Suppressor macrophage treated with lipopolysaccharide for 1 hour (primary cell): ENCODE data around the gene LARGE1.
"Not testable (repeated sequence)": the region's sequence is repeated elsewhere in the genome, so short reads cannot be mapped to it uniquely, and the experiment has no call there.

ENCODE experiments used
- DNase-seq, 3 donors: peaks; one replicate each; pipeline ENCODE4 v3.0.0-alpha.2; 2020 to 2022

LARGE1 gene

DNA sequence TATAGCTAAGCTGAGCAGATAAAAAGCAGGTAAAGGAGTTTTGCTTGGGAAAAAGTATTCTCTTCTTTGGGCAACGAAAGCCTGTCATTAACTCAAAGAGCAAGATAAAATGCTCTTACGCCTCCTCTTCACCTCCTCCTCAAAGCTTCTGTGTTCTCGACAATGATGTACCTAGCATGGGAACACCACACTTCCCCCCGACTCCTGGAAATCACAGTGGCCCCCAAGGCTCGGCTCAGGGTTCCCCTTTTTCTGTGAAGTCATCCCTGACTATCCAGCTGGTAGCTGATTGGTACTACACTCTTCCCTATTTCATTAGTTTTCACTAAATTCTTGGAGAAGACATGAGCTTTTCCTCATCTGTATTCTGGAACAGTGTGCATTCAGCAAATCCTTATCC is 336.1 kb downstream of the LARGE1 start:
- DNase-seq: no peak

DNA sequence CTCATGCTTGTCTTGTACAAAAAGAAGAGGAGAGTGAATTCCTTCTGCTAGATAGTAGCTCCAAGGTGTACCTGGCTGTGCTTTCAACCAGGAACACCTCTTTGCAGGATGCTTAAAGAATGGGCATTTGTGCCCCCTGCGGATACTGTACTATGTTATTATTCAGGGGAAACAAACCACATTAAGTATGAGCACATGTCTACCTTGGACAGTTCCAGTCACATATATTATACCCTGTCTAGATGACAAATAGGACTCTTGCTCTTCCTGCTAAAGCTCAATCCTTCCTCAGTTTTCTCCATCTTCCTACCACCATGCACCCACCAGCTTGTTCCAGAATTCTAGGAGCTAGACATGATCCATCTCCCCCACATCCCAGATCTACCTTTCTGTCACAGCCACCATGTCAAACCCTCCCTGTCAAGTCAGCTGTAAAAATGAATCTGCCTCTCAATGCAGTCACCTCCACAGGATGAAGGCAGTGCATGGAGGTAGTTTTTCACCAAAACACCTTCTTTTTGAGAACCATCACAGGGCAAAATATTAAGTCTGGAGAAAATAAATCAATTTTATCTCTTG is 337.4 kb downstream of the LARGE1 start:
- DNase-seq: no peak

DNA sequence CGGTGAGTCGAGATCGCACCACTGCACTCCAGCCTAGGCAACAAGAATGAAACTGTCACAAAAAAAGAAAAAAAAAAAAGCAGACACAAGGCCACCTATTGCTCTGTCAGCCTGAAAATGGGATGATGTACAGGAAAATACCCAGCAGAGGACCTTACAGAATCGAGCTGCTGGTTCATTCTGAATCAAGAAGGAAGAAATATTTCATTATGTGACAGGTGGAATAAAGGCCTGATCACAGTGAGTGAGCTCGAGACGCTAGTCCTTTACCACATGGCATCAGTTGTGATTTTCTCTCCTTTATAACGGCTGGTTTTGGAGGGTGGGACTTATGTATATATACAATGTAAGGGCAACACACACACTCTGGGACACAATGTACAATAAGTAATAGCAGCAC is 340.0 kb downstream of the LARGE1 start:
- no peak for DNase-seq

DNA sequence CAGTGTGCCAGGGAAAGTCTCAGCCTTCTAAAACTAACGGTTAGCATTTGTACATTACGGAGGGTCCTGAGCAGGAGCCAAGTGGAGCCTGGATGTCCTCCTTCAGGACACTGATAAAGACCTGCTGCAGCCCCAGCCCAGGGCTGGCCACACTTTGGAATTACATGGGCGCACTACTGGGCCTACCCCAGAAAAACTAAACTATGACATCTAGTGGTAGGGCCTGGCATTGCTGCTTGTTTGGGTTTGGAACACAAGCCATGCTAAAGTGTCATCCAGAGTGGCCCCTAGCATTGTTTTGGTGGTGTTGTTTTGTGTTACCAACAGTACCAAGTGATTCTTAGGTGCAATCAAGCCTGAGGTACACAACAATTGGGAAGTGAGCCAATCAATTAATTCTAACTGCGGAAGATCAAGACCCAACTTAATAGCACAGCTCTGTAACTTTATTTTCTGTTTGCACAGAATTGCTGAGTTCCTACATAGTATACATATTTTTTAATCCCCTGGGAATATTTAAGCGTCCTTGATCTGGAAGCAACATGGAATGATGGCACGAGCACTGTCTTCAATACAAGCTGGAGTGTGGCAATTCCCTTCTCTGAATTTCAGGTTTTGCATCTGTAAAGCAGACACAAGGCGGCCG is 340.7 kb downstream of the LARGE1 start:
- DNase-seq: peak; percentile 34 to 46 (median 37)

DNA sequence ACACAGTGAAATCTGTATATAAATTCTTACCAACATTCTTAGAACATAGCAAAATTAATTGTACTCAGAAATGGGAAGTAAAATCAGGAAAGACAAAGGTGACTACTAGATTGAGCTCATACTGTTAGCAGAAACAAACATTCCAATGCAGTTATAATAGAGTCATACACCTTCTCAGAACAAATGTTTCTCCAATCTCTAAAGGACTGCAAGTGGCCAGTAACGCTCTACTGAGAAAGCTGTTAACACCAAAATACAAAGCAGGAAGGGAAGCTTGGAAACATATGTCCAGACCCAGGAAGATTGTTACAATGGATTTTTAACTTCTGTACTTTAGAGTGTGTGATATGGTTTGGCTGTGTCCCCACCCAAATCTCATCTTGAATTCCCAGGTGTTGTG is 341.5 kb downstream of the LARGE1 start:
- DNase-seq: no peak

DNA sequence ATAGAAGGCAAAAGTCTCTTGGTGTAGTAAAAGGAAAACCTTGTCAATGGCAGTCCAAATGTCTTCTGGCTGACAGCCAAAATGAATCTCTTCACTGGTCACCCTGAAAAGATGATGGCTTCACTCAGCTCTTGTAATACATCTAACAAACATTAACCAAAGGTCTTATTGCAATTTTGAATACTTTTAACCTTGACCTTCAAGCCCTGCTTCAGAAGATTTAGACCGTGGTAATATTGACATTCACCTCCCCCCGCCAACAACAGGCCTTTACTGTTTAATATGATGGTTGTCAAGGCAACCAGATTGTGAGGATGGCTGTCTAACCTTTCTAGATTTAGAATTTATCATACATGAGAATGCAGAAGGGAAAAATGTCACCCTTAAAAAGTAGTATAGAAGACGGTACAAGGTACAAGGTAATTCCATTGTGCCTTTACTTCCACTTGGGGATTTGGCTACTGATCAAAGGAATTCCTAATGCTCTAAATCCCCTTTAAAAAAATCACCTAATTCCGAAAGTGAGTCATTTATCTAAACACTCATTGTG is 342.3 kb downstream of the LARGE1 start:
- no peak for DNase-seq

DNA sequence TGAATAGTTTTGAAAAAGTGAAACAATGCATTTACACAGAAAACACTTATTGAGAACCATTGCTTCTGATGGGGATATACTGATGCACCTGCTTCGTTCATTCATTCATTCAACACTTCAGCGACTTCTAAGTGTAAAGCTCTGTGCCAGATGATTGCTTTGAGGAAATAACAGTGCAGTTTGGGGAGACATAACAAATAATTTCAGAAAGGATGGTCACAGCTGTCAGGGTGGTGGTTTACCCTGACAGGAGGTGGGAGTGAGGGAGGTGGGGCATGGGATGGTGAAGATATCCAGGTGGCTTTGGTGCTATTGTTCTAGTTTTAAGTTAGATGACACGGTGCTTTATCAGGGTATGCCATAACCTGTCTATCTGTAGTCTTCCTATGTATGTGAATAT is 344.1 kb downstream of the LARGE1 start:
- no peak for DNase-seq

DNA sequence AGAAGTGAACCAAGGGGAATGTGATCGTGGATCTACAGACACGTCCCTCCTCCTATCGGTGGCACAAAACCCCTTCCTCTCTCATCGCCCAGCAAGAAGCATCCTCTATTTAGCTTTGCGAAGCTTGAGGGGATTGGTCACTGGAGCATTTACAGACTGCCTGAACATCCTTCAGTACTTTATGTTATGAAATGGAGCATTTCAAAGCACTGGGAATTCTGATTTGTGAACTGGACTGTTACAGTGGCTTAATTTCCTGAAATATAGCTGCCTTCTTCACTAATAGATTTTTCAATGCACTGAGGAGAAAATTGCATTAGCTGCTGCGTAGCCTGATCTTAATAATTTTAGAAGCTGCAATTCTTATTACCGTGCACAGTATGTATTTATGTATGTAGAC is 344.5 kb downstream of the LARGE1 start:
- no peak for DNase-seq

DNA sequence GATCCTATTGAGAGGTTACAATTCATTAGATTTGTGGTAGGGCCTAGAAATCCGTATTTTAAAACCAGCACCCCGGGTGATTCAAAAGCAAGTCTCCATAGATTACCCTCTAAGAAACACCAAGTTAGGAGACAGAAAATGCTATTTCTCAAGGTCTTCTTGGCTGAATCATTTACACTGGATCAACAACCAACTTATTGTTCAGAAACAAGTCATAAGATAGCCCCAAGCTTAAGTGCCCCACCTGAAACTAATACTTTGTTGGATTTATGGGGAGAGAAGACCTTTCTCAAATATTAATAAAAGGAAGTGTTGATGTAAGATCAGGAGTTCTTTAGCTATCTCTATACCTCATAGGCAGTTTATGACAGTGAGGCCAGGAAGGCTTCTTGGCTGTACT is 345.2 kb downstream of the LARGE1 start:
- no peak for DNase-seq

DNA sequence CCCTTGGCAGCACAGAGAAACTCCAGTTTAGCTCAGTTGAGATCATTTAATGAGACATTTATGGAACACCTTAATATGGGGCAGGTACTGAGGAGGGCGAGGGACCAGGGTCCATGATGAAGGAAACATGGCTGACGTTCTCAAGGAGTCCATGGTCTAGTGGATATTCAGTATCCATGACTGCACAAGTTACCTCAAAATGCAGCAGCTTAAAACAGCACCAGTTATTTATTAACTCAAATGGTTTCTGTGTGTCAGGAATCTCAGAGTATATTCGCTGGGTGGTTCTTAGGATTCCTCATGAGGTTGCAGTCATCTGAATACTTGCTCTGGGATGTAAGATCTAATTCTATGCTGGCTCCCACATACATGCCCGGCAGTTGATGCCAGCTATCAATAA is 346.8 kb downstream of the LARGE1 start:
- DNase-seq: no peak

DNA sequence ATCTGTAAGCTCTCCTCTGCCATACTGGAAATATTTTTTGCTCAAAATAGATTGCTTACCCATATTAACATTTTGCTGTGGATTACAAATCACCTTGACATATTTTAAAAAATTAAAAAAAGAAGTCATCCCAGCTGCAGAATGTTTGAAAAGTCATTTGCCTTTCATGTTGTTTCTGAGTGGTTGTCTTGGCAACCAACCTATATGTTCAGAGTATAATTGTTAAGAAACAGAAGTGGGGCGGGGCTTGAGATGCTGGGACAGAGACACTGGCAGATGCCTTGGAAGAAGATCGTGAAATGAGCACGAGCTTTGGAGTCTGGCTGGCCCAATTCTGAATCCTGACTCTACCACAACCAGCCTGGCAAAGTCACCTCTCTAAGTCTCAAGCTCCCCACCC is 348.2 kb downstream of the LARGE1 start:
- DNase-seq: no peak

DNA sequence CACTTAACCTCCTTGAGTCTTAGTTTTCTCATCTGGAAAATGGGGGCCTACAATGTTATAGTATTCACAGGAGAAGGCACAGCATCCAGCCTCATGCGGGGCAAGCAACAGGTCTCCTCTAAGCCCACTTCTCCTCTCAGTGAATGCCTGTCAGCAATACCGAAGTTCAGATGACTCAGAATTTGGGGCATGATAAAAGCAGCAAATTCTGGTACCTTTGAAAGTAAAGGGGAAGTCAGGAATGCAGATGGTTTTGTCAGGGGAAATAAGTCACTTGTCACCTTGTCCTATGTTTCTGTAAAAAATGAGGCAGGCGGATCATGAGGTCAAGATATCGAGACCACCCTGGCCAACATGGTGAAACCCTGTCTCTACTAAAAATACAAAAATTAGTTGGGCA is 350.2 kb downstream of the LARGE1 start:
- DNase-seq: no peak

DNA sequence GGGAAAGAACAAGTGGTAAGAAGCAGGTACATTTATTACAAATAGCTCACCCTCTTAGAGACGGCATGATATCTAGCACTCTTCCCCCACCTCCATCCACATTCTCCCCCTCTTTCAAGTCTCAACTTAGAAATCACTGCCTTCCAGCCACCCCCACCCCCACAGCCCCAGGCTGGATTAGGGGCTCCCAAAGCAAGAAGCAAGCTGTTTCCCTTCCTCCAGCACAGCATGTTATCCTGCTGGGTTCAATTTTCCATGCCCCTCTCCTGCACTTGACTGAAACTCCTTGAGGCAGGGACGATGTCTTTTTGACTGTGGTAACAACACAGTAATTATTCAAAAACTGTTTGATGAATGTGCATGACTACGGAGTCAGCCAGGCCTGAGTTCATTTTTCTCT is 350.7 kb downstream of the LARGE1 start:
- no peak for DNase-seq

DNA sequence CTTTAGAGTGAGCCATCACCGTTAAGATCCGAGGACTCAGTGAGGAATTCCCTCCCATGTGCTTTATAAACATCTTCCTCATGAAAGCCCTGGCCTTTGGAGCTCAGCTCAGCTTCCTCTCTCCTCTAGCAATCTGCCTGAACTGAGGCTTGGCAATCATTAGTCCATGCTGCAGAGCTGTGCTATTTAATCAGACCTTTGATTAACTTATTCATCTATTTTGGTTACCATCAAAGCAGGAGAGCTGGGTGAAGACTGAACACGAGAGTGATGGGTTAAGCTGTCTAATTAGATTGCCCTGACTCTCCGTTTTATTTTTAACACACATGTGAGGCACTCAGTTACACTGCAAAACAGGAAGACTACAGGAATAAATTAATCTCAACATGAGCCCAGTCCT is 351.3 kb downstream of the LARGE1 start:
- DNase-seq: no peak

DNA sequence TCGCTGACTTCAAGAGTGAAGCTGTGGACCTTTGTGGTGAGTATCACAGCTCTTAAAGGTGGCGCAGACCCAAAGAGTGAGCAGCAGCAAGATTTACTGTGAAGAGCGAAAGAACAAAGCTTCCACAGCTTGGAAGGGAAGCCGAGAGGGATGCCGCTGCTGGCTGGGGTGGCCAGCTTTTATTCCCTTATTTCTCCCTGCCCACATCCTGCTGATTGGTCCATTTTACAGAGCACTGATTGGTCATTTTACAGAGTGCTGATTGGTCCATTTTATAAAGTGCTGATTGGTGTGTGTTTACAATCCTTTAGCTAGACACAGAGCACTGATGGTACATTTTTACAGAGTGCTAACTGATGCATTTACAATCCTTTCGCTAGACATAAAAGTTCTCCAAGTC is 353.8 kb downstream of the LARGE1 start:
- not testable (repeated sequence) for DNase-seq

DNA sequence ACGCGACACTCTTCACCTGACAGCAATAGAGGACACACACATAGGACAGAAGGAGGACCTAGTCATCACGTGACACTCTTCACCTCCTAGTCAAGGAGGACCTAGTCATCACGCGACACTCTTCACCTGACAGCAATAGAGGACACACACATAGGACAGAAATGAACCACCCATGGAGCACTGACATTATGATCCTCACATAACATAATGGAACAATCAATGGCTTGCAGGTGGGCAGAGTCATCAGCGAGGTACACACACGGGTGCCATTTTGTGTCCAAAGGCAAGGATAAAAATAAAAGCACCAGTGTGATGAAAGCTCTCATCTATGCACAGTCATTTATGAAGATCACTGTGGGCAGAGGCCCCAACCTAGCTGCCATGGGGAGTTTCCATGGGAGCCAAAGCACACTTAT is 354.7 kb downstream of the LARGE1 start:
- DNase-seq: no peak

DNA sequence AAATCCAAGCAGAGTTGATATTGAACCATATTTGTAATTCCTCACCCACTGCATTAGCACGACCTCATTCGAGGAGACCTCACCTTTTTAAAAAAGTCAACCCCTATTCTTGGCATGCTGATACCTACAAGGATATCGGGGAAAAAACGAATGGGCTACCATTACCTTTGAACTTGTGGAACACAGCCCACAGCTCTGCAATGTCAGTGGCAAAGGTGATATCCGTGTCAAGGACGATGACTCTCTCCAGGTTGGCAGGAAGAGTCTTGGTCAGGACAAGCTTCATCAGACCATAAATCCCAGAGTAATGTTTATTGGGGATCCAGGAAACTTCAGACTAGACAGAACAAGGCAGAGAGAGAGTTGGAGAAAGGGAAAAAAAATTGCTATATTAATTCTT is 355.6 kb downstream of the LARGE1 start:
- no peak for DNase-seq

DNA sequence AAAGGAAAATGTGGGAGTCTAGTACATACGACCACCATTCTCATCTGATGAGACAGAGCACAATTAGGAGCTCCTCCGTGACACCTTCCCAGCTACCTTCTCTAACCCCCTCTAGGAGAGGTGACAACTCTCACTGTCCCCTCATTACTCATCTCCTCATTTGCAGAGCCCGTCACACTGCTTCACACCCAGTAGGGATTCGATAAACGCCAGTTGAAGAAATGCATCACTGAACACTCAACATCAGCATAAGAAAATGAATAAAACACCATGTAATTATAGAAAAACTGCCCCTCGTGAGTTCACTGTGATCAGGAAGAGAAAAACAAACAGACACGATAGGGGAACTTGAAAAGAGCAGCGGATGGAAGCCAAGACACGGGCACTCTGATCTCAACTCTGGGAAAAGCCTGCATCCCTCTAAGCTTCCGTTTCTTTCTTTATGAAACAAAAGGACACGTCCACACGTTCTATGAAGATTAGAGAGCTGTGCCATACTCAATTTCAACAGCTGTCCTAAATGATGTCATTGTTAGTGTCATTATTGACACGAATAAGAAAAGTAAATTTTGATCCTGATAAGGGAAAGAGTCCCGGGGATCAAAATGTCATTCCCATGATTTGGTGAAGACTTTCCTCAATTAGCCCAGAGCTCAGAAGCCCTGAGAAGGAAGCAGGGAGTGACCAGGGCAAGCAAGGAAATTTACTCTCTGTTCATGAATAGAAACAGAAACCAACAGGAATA is 356.9 kb downstream of the LARGE1 start:
- no peak for DNase-seq

DNA sequence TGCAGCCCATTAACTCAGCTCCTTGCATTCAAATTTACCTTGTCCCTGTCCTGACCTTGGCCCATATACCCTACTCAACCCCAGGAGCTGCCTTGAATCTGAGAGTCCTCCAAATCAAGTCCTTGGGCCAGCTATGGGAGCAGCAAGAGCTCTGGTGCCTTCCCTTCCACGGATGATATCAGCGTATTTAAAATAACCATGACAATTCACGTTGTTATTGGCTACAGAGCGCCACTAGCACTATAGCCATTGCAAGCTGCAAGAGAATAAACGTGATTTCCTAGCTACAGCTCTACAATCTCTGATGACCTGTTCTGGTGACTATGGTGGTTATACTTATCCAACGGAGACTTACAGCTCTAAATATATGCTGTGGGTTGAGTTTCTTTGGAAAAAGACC is 357.8 kb downstream of the LARGE1 start:
- DNase-seq: no peak

DNA sequence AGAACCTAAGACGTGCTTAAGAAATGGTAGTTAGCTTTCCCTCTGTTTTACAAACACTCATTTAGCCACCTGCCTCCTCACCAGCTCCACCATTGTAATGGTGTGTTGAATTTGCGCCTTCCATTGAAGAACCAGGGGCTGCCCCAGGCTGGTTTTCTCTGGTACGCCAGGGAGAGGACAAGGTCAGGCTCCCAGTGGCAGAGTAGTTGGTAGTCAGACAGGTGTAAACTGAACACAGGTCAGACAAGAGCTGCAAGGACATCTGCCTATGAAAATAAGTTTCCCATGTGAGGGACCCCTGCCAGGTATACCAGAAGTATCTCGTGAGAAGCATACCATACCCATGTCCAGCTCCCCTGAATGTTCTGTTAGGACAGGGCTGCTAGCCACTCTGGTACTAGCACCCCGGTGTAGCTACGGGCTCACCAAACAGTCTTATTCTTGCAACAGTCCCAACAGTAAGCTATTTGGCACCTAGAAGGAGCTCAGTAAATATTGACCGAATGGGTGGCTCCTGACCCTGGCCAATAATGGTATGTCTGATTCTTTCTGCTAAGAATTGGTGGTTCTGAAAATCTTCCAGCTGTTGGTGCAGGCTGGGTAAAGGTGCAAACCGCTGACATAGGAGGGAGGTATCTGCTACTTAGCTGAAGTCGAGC is 359.0 kb downstream of the LARGE1 start:
- DNase-seq: no peak

DNA sequence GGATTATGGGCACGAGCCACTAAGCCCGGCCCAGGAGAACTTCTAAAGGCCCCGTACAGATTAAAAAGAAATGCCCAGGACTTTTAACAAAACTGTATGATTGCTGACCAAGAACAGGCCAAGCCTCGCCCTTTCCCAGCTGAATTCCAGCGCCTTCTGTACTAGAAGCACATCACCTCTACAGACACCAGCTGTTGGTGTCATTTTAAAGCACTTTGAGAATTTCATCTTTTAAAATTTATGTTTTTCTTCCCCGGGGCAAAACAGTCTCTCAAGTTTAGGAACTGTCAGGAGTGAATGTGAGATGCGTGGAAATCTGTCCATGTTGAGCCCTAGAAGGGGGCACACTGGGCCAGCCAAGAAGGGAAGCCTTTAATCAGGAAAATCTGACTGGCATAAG is 362.4 kb downstream of the LARGE1 start:
- DNase-seq: no peak

DNA sequence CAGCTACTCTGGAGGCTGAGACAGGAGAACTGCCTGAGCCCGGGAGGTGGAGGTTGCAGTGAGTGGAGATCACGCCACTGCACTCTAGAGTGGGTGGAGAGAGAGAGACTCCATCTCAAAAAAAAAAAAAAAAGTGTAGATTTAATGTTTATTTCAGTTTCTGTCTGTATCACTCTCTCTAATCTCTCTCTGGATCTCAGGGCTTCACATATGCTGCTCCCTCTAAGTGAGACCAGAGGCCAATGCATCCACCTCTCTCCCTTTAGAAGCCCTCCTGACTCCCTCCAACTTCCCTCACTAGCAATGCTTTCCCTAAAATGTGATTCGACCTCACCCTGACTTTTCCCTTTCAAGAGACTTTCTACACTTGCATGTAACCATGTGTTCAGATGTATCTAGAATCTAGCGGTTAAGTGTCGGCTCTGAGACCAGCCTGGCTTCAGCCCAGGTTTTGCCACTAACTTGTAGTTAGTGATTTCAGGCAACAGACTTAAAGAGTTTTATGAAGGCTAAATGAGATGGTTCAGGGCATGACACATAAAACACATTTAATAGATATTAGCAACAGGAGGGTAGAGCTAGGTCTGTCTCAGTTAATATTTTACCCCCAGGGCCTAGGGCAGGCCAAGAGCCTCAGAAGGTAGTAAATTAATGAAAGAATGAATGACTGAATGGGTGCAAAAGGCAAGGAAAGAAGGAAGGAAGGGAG is 364.3 kb downstream of the LARGE1 start:
- no peak for DNase-seq

DNA sequence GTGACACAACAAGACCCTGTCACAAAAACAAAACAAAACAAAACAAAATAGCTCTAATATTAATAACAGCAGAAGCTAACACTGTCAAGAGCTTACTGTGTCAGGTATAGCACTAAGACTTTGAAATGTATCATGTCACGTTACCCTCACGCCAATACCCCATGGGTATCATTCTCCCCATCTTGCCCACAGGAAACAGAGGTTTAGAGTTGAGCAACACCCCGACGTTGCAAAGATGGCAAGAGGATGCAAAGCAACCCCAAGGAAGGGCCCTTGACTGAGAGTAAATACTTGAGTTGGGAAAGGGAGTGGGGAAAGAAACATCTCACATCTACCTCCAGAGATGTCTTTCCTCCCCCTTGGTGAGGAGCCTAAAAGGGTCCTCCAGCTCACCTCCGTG is 366.8 kb downstream of the LARGE1 start:
- no peak for DNase-seq
